NCI-H2029 (cell line): ENCODE data around the gene ABCA9.
"Not testable (repeated sequence)": the region's sequence is repeated elsewhere in the genome, so short reads cannot be mapped to it uniquely, and the experiment has no call there.

Experiments
- DNase-seq: peaks from one replicate; lab custom pipeline; 2025; lab: John Stamatoyannopoulos, UW

The ABCA9 gene

DNA sequence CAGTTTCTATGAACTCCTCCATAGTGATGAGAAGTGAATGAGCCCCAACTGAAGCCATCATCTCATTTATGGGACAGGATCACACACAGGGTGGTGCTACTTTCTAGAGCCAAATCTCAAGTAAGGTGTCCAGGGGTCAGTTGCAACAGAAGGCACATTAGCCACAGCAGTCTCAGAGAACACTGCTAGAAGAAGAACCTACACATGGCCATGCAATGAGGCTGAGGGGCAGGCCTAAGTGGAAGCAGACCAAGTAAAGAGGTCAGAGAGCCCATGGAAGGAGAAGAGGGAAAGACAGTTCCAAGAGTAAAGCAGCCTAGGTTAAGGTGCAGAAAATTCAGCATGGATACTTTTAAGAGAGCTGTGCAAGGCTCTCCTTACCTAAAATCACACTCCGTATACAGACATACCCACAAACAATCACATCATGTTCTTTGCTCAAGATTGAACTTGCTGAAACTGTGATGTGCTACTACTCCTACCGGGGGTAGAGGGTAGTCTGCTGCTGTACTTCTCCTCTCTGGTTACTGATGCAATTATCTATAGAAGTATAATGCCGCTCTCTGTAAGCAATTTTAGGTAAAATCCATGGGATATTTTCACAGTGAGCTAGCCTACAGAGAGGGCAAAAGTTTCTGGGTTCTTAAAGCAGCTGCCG lies 107.3 kb downstream of the ABCA9 start:
- DNase-seq = no peak

DNA sequence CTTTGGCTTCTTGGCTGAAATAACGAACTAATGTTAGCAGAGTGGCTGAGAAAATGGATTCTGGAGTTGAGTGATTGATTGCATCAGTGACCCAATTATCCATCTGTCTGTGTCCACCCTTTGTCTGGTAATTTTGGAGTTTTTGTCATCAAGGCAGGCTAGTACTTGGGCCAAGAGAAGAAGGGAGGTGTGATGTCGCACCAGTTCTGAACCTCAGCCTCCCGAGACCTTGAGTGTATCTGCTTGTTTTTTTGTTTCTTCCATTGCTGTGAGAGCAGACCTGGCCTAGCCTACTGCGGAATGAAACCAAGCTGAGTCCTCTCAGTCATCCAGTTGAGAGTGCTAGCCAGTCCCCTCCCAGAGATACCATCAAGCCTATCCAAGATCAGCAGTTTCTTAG lies 110.0 kb downstream of the ABCA9 start:
- no peak for DNase-seq

GRCh38 chr17:68947868-68948267 lies 112.9 kb downstream of the ABCA9 start:
- not testable (repeated sequence) for DNase-seq

GRCh38 chr17:68944435-68945035 lies 116.2 kb downstream of the ABCA9 start:
- DNase-seq = no peak

GRCh38 chr17:68943812-68944182 lies 116.9 kb downstream of the ABCA9 start:
- not testable (repeated sequence) for DNase-seq

GRCh38 chr17:68943123-68943811 lies 117.5 kb downstream of the ABCA9 start:
- no peak for DNase-seq

DNA sequence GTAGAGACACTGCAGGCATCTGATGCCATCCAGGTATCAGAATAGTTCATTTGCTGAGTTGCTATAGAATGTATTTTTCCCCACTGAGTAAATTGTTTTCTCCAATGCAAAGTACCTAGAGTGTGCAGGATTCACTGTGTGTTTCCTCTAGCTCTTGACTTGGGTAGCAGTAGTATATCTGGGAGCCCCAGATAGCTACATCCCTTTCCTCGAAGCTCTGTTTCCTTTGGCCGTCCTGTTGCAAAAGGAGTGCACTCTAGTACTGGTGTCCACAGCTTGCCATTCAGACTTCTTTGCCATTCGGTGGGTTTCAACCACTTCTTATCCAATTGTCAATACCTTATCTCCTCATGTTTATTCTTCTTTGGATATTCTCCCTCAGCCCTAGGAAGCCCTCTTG lies 118.3 kb downstream of the ABCA9 start:
- DNase-seq = no peak

DNA sequence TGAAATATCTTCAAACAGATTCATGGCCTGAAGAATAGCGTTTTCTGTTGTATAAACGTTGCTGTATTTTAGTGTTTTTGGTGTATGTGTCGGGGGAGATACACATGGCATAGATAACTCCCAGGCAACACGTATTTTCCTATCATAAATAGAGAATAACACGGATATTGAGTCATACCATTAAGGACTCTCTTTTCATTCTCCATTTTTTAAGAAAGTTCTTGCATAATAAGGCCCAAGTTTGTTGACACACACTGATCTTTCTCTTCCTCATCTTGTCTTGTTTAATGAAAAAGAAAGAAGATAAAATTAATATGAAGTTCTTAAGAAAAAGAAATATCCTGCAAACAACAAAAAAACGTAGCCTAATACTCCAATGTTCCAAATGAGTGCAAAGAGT lies 119.0 kb downstream of the ABCA9 start:
- DNase-seq = no peak

- DNase-seq = no peak
Measured at GRCh38 chr17:68939195-68939594, 121.5 kb downstream of the ABCA9 start.

- DNase-seq = no peak
Measured at GRCh38 chr17:68937890-68938514, 122.7 kb downstream of the ABCA9 start.

DNA sequence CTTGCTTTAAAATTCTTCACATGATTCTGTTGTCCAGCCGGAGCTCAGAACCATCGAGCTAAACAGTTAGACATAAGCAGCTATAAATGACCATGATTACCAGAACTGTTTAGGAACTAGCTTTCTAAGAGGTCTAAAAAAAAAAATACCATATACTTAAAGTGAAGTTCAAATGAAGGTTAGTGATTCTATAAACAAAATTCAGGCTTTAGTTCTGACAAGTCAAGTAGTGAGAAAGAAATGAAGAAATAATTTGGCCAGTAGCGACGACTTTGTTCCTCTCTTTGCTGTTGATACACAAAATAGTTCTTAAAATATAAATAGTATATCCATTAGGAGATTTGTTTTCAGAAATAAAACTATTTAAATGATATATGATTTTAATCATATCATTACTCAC lies 133.2 kb downstream of the ABCA9 start:
- DNase-seq = no peak

- no peak for DNase-seq
Measured at GRCh38 chr17:68924793-68925720, 135.7 kb downstream of the ABCA9 start.
